Aorta (tissue), 5 donors: Measurements from ENCODE around the gene BPIFB2. TPM values are rescaled to one million over a fixed set of nuclear protein-coding genes. Genes with fewer than 3 reads are reported as not detected.
"Not testable (repeated sequence)": the region's sequence is repeated elsewhere in the genome, so short reads cannot be mapped to it uniquely, and the experiment has no call there.

ENCODE experiments used
- ATAC-seq: fragments of 200-7000 bp; cut with Tn5 transposase; one replicate; pipeline ENCODE4 v1.9.1; 2022; ENCODE audit warnings: moderate library complexity; ENCODE audit not compliant: low FRiP score
- DNase-seq, 2 donors: peaks; one replicate each; pipeline ENCODE4 v3.0.0-alpha.2; 2020
- H3K27ac ChIP-seq, 2 donors: one replicate each; pipeline ENCODE4 v1.5.1; 2013; ENCODE audit warnings: low read length in 2 of 2, mild to moderate bottlenecking in 2 of 2, moderate library complexity in 2 of 2, control low read depth in 1 of 2, inconsistent platforms in 1 of 2, low read depth in 1 of 2
- H3K27me3 ChIP-seq, 2 donors: one replicate each; pipeline ENCODE4 v1.6.1; 2013; ENCODE audit warnings: control low read depth in 1 of 2, low read length in 1 of 2, mild to moderate bottlenecking in 1 of 2, moderate library complexity in 1 of 2; ENCODE audit not compliant: insufficient read depth in 2 of 2, control insufficient read depth in 1 of 2
- H3K36me3 ChIP-seq, 2 donors: one replicate each; pipeline ENCODE4 v1.6.1; 2013; ENCODE audit warnings: control low read depth in 1 of 2, low read length in 1 of 2, mild to moderate bottlenecking in 1 of 2; ENCODE audit not compliant: insufficient read depth in 2 of 2, control insufficient read depth in 1 of 2
- H3K4me1 ChIP-seq, 2 donors: one replicate each; pipeline ENCODE4 v1.6.1; 2013; ENCODE audit warnings: low read length in 2 of 2, control low read depth in 1 of 2, mild to moderate bottlenecking in 1 of 2, moderate library complexity in 1 of 2; ENCODE audit not compliant: insufficient read depth in 2 of 2, control insufficient read depth in 1 of 2
- H3K4me3 ChIP-seq, 2 donors: one replicate each; pipeline ENCODE4 v1.5.1; 2013; ENCODE audit warnings: low read length in 2 of 2, control low read depth in 1 of 2, mild to moderate bottlenecking in 1 of 2
- H3K9me3 ChIP-seq: one replicate; pipeline ENCODE4 v1.6.1; 2013; ENCODE audit warnings: mild to moderate bottlenecking, low read length; ENCODE audit not compliant: control insufficient read depth
- WGBS, 2 donors: extraction: QIAGEN DNeasy Blood & Tissue Kit; methylation state at CpG; one replicate each; pipeline ENCODE4 v1.1.7; 2013; 5-methylcytosine and 5-hydroxymethylcytosine counted together
- intact Hi-C, 2 donors: fragments of 100-400 bp; cut with DNase I; formaldehyde crosslinking; loops; one replicate each; pipeline versions ENCODE4 v1.14.2 to v1.15.0; 2022
- polyA plus RNA-seq, 2 donors: library from polyadenylated mRNA; stranded (reverse); fragments of 200-250 nt; gene quantifications; one replicate each; pipeline ENCODE4 v1.2.3, GENCODE V29; 2013
- total RNA-seq, 2 donors: library from RNA; stranded (reverse); fragmentation: NEBNext Ultra II Directional; extraction: Animal tissue kit (Norgen Biotek cat#: 25700); gene quantifications; one replicate each; pipeline ENCODE4 v1.2.1, GENCODE V29; 2021
- donor health status: healthy with polysubstance abuse.
- donor health status: Bipolar disorder and iron deficiency.
- donor health status: DM: no; HTN: no; CAD: no.
- donor health status: DM: no; HTN: no; CAD: no.
- donor health status: DM: yes; HTN: yes; CAD: no.

Gene BPIFB2
- total and polyA plus RNA-seq, 4 donors = not detected

GRCh38 chr20:32970115-32970972 lies 37.2 kb upstream of the BPIFB2 start:
- ATAC-seq (no peak), DNase-seq (no peak)
- Histone ChIP-seq H3K36me3 (no peaks in the 10 kb centered on the region), H3K27me3 (no peaks in the 10 kb centered on the region), H3K4me3 (no peak overlapping the region), H3K9me3 (no peaks in the 10 kb centered on the region), H3K4me1 (no peaks in the 10 kb centered on the region), H3K27ac (no peak overlapping the region)
- WGBS, 2 donors = 91 to 92% methylated on average over 15 of the region's 15 CpGs
- intact Hi-C loops = no loop called here

GRCh38 chr20:32970973-32971300 lies 36.6 kb upstream of the BPIFB2 start:
- H3K27ac ChIP-seq = no peak overlapping the region
- WGBS, 2 donors = 97 to 100% methylated on average over 2 of the region's 2 CpGs
- no peaks in the 10 kb centered on the region for H3K9me3 ChIP-seq
- ATAC-seq (no peak), DNase-seq (peak in 1 of 2 donors; percentile 57)
- no peaks in the 10 kb centered on the region for H3K27me3 ChIP-seq
- H3K4me3 ChIP-seq = no peak overlapping the region
- H3K36me3 ChIP-seq = no peaks in the 10 kb centered on the region
- H3K4me1 ChIP-seq = no peaks in the 10 kb centered on the region
- intact Hi-C loops = no loop called here

GRCh38 chr20:32971703-32972161 lies 35.8 kb upstream of the BPIFB2 start:
- intact Hi-C loops = no loop called here
- Histone ChIP-seq H3K9me3 (no peaks in the 10 kb centered on the region), H3K36me3 (no peaks in the 10 kb centered on the region), H3K4me1 (no peaks in the 10 kb centered on the region), H3K27ac (no peak overlapping the region), H3K4me3 (no peak overlapping the region), H3K27me3 (no peaks in the 10 kb centered on the region)
- 44 to 45% methylated on average over 6 of the region's 6 CpGs for WGBS, 2 donors
- ATAC-seq (no peak), DNase-seq (peak in 1 of 2 donors; percentile 30)

GRCh38 chr20:32972181-32973076 lies 35.1 kb upstream of the BPIFB2 start:
- ATAC-seq = no peak
- Histone ChIP-seq H3K36me3 (no peaks in the 10 kb centered on the region), H3K4me3 (no peak overlapping the region), H3K9me3 (no peaks in the 10 kb centered on the region), H3K27me3 (no peaks in the 10 kb centered on the region), H3K4me1 (no peaks in the 10 kb centered on the region), H3K27ac (no peak overlapping the region)
- intact Hi-C loops = no loop called here
- DNase-seq = peak in 1 of 2 donors; percentile 61
- 79 to 83% methylated on average over 13 of the region's 13 CpGs for WGBS, 2 donors

GRCh38 chr20:32973077-32973717 lies 34.3 kb upstream of the BPIFB2 start:
- Histone ChIP-seq H3K36me3 (no peaks in the 10 kb centered on the region), H3K4me1 (no peaks in the 10 kb centered on the region), H3K4me3 (no peak overlapping the region), H3K27me3 (no peaks in the 10 kb centered on the region), H3K27ac (no peak overlapping the region), H3K9me3 (no peaks in the 10 kb centered on the region)
- DNase-seq (no peak), ATAC-seq (no peak)
- WGBS, 2 donors = 83 to 87% methylated on average over 10 of the region's 10 CpGs
- intact Hi-C loops = no loop called here

GRCh38 chr20:32974204-32975064 lies 33.1 kb upstream of the BPIFB2 start:
- H3K27ac ChIP-seq, H3K27me3 ChIP-seq, H3K36me3 ChIP-seq, intact Hi-C loops, DNase-seq, H3K4me3 ChIP-seq, H3K4me1 ChIP-seq, ATAC-seq, H3K9me3 ChIP-seq: not testable (repeated sequence)
- 67 to 74% methylated on average over 9 of the region's 9 CpGs for WGBS, 2 donors

GRCh38 chr20:32975121-32975520 lies 32.4 kb upstream of the BPIFB2 start:
- H3K9me3 ChIP-seq, H3K27ac ChIP-seq, DNase-seq, H3K4me3 ChIP-seq, H3K4me1 ChIP-seq, H3K27me3 ChIP-seq, intact Hi-C loops, ATAC-seq, H3K36me3 ChIP-seq: not testable (repeated sequence)
- 67 to 71% methylated on average over 4 of the region's 4 CpGs for WGBS, 2 donors
